Lower leg skin (tissue), 3 donors: ENCODE data around the gene EYS.

Experiments
- POLR2A ChIP-seq, 2 donors: fragments of 450-650 bp; IDR thresholded peaks; one replicate each; pipeline ENCODE4 v1.6.1; 2016 to 2017; ENCODE audit warnings: antibody characterized with exemption in 2 of 2, mild to moderate bottlenecking in 1 of 2, moderate library complexity in 1 of 2
- TF ChIP-seq, protein P1 (sequence below), 3 donors: fragments of 450-650 bp; IDR thresholded peaks; one replicate each; pipeline ENCODE4 v1.5.1; 2016; ENCODE audit warnings: antibody characterized with exemption in 3 of 3, mild to moderate bottlenecking in 3 of 3, moderate library complexity in 2 of 3

DNA sequence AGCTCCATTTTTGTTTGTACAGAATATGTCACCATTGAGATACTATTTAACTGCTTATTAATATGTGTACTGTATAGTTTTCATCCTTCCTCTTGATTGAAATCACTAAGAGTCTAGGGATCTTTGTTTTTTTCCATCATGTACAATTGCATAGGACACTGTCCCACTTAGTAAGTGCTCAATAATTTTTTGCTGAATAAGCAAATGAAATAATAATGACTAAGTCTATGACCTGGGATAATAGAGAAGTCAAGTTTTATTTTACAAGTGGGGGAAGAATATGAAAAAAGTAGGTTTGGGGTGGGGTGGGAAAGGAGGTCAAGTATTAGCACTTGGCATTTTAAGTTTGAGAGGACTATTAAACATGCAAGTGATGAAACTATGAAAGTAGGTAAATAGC, 4.5 kb upstream of the EYS start:
- TF ChIP-seq, protein P1, sequence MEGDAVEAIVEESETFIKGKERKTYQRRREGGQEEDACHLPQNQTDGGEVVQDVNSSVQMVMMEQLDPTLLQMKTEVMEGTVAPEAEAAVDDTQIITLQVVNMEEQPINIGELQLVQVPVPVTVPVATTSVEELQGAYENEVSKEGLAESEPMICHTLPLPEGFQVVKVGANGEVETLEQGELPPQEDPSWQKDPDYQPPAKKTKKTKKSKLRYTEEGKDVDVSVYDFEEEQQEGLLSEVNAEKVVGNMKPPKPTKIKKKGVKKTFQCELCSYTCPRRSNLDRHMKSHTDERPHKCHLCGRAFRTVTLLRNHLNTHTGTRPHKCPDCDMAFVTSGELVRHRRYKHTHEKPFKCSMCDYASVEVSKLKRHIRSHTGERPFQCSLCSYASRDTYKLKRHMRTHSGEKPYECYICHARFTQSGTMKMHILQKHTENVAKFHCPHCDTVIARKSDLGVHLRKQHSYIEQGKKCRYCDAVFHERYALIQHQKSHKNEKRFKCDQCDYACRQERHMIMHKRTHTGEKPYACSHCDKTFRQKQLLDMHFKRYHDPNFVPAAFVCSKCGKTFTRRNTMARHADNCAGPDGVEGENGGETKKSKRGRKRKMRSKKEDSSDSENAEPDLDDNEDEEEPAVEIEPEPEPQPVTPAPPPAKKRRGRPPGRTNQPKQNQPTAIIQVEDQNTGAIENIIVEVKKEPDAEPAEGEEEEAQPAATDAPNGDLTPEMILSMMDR (IDR thresholded peaks at IDR 0.05), result no peak
- TF ChIP-seq POLR2A (IDR thresholded peaks at IDR 0.05), result no peak
